ENCODE data around the gene BCAS3.

The BCAS3 gene

GRCh38 chr17:61076621-61077031 is 399.0 kb downstream of the BCAS3 start:
- no peak for DNase-seq

GRCh38 chr17:61081959-61082358 is 404.3 kb downstream of the BCAS3 start:
- no peak for DNase-seq

- DNase-seq, result no peak
Observed at GRCh38 chr17:61084260-61084659, 406.6 kb downstream of the BCAS3 start.

- no peak for DNase-seq
Observed at GRCh38 chr17:61087024-61087423, 409.4 kb downstream of the BCAS3 start.

- no peak for DNase-seq
Observed at GRCh38 chr17:61088556-61088955, 410.9 kb downstream of the BCAS3 start.

GRCh38 chr17:61091096-61091495 is 413.4 kb downstream of the BCAS3 start:
- no peak for DNase-seq

GRCh38 chr17:61097781-61098180 is 420.1 kb downstream of the BCAS3 start:
- no peak for DNase-seq

- no peak for DNase-seq
Observed at GRCh38 chr17:61106354-61106753, 428.7 kb downstream of the BCAS3 start.

GRCh38 chr17:61116577-61116976 is 438.9 kb downstream of the BCAS3 start:
- DNase-seq, result no peak

GRCh38 chr17:61117983-61118382 is 440.3 kb downstream of the BCAS3 start:
- DNase-seq, result no peak

GRCh38 chr17:61118871-61119270 is 441.2 kb downstream of the BCAS3 start:
- no peak for DNase-seq

- no peak for DNase-seq
Observed at GRCh38 chr17:61122326-61122913, 444.8 kb downstream of the BCAS3 start.

GRCh38 chr17:61124562-61124961 is 446.9 kb downstream of the BCAS3 start:
- DNase-seq, result no peak

GRCh38 chr17:61126473-61127249 is 449.0 kb downstream of the BCAS3 start:
- DNase-seq, result no peak

- no peak for DNase-seq
Observed at GRCh38 chr17:61127960-61128359, 450.3 kb downstream of the BCAS3 start.

GRCh38 chr17:61128661-61129115 is 451.0 kb downstream of the BCAS3 start:
- DNase-seq, result no peak

GRCh38 chr17:61129267-61130254 is 451.9 kb downstream of the BCAS3 start:
- no peak for DNase-seq

GRCh38 chr17:61130330-61130729 is 452.7 kb downstream of the BCAS3 start:
- DNase-seq, result no peak

- no peak for DNase-seq
Observed at GRCh38 chr17:61131585-61131984, 453.9 kb downstream of the BCAS3 start.

GRCh38 chr17:61132524-61132923 is 454.9 kb downstream of the BCAS3 start:
- no peak for DNase-seq

GRCh38 chr17:61133853-61134252 is 456.2 kb downstream of the BCAS3 start:
- DNase-seq, result no peak

- DNase-seq, result no peak
Observed at GRCh38 chr17:61134551-61135235, 457.0 kb downstream of the BCAS3 start.

- no peak for DNase-seq
Observed at GRCh38 chr17:61135782-61136181, 458.1 kb downstream of the BCAS3 start.
